Left ventricle myocardium superior (tissue), 1 donor: ENCODE data around the gene C19orf25. TPM values are rescaled to one million over a fixed set of nuclear protein-coding genes. Genes with fewer than 3 reads are reported as not detected.
A peak's percentile ranks its signal among the peaks of the same experiment; 100 is the strongest.

ENCODE experiments used
- ATAC-seq: fragments of 200-7000 bp; cut with Tn5 transposase; one replicate; pipeline ENCODE4 v1.9.1; 2020; ENCODE audit warnings: mild to moderate bottlenecking, moderate library complexity
- DNase-seq: peaks from one replicate; pipeline ENCODE4 v3.0.0-alpha.2; 2020
- intact Hi-C: fragments of 100-400 bp; cut with micrococcal nuclease; formaldehyde crosslinking; loops from one replicate; pipeline ENCODE4 v1.11.0; 2022
- total RNA-seq: library from RNA; stranded (reverse); fragmentation: NEBNext Ultra II Directional; extraction: Animal tissue kit (Norgen Biotek cat#: 25700); gene quantifications from one replicate; pipeline ENCODE4 v1.2.1, GENCODE V29; 2021
- donor health status: DM: no; HTN: yes; CAD: no; lungs with severe emphysema.

The C19orf25 gene
- total RNA-seq, 1 donor from 2014 or later = 16.2 TPM

GRCh38 chr19:1513499-1514294 lies 34.7 kb upstream of the C19orf25 start:
- ATAC-seq (peak; percentile 63), DNase-seq (peak; percentile 74)
- intact Hi-C loops = no loop called here

- intact Hi-C loops = no loop called here
- DNase-seq (peak; percentile 86), ATAC-seq (peak; percentile 76)
These were observed 33.9 kb upstream of the C19orf25 start, which contains the start of gene ADAMTSL5 for GRCh38 chr19:1512671-1513498. ADAMTSL5 (minus strand) TSS chr19:1513019; CDS start chr19:1510943, 2,076 bp downstream.

- ATAC-seq (no peak), DNase-seq (no peak)
- intact Hi-C loops = no loop called here
These were observed 32.6 kb upstream of the C19orf25 start for GRCh38 chr19:1511318-1512317.

GRCh38 chr19:1510807-1511206 lies 31.8 kb upstream of the C19orf25 start:
- intact Hi-C loops = no loop called here
- ATAC-seq (no peak), DNase-seq (no peak)

- ATAC-seq = no peak
- no peak for DNase-seq
- intact Hi-C loops = no loop called here
These were observed 31.4 kb upstream of the C19orf25 start for GRCh38 chr19:1510442-1510806.

- intact Hi-C loops = no loop called here
- no peak for ATAC-seq
- no peak for DNase-seq
These were observed 30.8 kb upstream of the C19orf25 start for GRCh38 chr19:1509602-1510441.

- no peak for DNase-seq
- intact Hi-C loops = no loop called here
- no peak for ATAC-seq
These were observed 29.5 kb upstream of the C19orf25 start for GRCh38 chr19:1508507-1508856.

GRCh38 chr19:1507763-1508506 lies 28.9 kb upstream of the C19orf25 start:
- DNase-seq (peak; percentile 94), ATAC-seq (peak; percentile 87)
- intact Hi-C loops = no loop called here

- no peak for DNase-seq
- no peak for ATAC-seq
- intact Hi-C loops = no loop called here
These were observed 28.2 kb upstream of the C19orf25 start for GRCh38 chr19:1507192-1507660.

- intact Hi-C loops = no loop called here
- ATAC-seq (no peak), DNase-seq (no peak)
These were observed 27.2 kb upstream of the C19orf25 start for GRCh38 chr19:1505991-1506881.

- DNase-seq (no peak), ATAC-seq (no peak)
- intact Hi-C loops = no loop called here
These were observed 26.0 kb upstream of the C19orf25 start for GRCh38 chr19:1505012-1505411.

- intact Hi-C loops = no loop called here
- DNase-seq (no peak), ATAC-seq (no peak)
These were observed 25.1 kb upstream of the C19orf25 start for GRCh38 chr19:1503925-1504773.

- intact Hi-C loops = no loop called here
- ATAC-seq (peak; percentile 3), DNase-seq (peak; percentile 77)
These were observed 24.3 kb upstream of the C19orf25 start for GRCh38 chr19:1503089-1503924.

GRCh38 chr19:1502433-1503088 lies 23.5 kb upstream of the C19orf25 start:
- intact Hi-C loops = no loop called here
- no peak for DNase-seq
- ATAC-seq = no peak
